ENCODE data around the gene SLC25A1. TPM values are rescaled to one million over a fixed set of nuclear protein-coding genes. Genes with fewer than 3 reads are reported as not detected.

SLC25A1 gene
- total RNA-seq, 1 experiment from 2014 or later: 201 TPM

GRCh38 chr22:19175602-19176174, 2.8 kb downstream of the SLC25A1 start (continued):
- no peak for TF ChIP-seq ZNF121 (CRISPR knock-in tag; IDR thresholded peaks at IDR 0.05)
- TF ChIP-seq GTF2I (CRISPR knock-in tag; conservative IDR thresholded peaks at IDR 0.05): no peak
- no peak for TF ChIP-seq PREB (CRISPR knock-in tag; IDR thresholded peaks at IDR 0.05; ENCODE audit: borderline replicate concordance)
- no peak for TF ChIP-seq GABPB1 (CRISPR knock-in tag; IDR thresholded peaks at IDR 0.05)
- peak; percentile 73; the same call in 1 of the 2 replicates for TF ChIP-seq IRF1 (CRISPR knock-in tag; IDR thresholded peaks at IDR 0.05)
- no peak for TF ChIP-seq FOXP1 (CRISPR knock-in tag; IDR thresholded peaks at IDR 0.05; ENCODE audit: borderline replicate concordance)
- peak; percentile 33; the same call in 1 of the 2 replicates for TF ChIP-seq USF1 (CRISPR knock-in tag; IDR thresholded peaks at IDR 0.05)
- TF ChIP-seq ERG (CRISPR knock-in tag; IDR thresholded peaks at IDR 0.05): no peak
- TF ChIP-seq NFE2L1 (CRISPR knock-in tag; IDR thresholded peaks at IDR 0.05): no peak
- TF ChIP-seq NR1H2 (CRISPR knock-in tag; IDR thresholded peaks at IDR 0.05): no peak
- TF ChIP-seq E2F5 (CRISPR knock-in tag; IDR thresholded peaks at IDR 0.05): no peak
- 0 out of 2 replicates have a peak, but pooled peaks have one; percentile 47 for TF ChIP-seq TCF7 (CRISPR knock-in tag; IDR thresholded peaks at IDR 0.05; ENCODE audit: low read depth)

- H3K4me1 Mint-ChIP-seq: peaks cover 53% of the 10 kb centered on the region
- H3K4me3 Mint-ChIP-seq: no peak overlapping the region
- ChIA-PET CTCF (interaction anchor here (0.5 to 2.5 kb wide), 2 partner anchors 30 to 163 kb away, joined by 3 to 9 read pairs; partner anchors contain the start of gene ESS2), POLR2A (no interaction called here)
- no peak for ATAC-seq
- no peak for DNase-seq (ENCODE audit: low spot score)
- peaks cover 8% of the 10 kb centered on the region for H3K27me3 Mint-ChIP-seq (ENCODE audit: low read depth)
- no peaks in the 10 kb centered on the region; the same call in 1 of the 2 replicates for H3K36me3 Mint-ChIP-seq
- H3K9me3 Mint-ChIP-seq: no peaks in the 10 kb centered on the region
- no peak overlapping the region for H3K27ac Mint-ChIP-seq
- TF ChIP-seq PREB (CRISPR knock-in tag; IDR thresholded peaks at IDR 0.05; ENCODE audit: borderline replicate concordance): no peak
- no peak for TF ChIP-seq IRF2 (CRISPR knock-in tag; IDR thresholded peaks at IDR 0.05; ENCODE audit: borderline replicate concordance, low read depth)
- TF ChIP-seq CDX4 (CRISPR knock-in tag; IDR thresholded peaks at IDR 0.05; ENCODE audit: borderline replicate concordance): no peak
- no peak for TF ChIP-seq CREM (CRISPR knock-in tag; IDR thresholded peaks at IDR 0.05)
- no peak for TF ChIP-seq MLX (CRISPR knock-in tag; IDR thresholded peaks at IDR 0.05)
- no peak for TF ChIP-seq SMAD3 (CRISPR knock-in tag; IDR thresholded peaks at IDR 0.05; ENCODE audit: borderline replicate concordance)
- no peak for TF ChIP-seq ZNF317 (CRISPR knock-in tag; IDR thresholded peaks at IDR 0.05; ENCODE audit: borderline replicate concordance, low read depth)
- TF ChIP-seq NFE2L1 (CRISPR knock-in tag; IDR thresholded peaks at IDR 0.05): no peak
- no peak for TF ChIP-seq RELA (CRISPR knock-in tag; IDR thresholded peaks at IDR 0.05; ENCODE audit: borderline replicate concordance)
- no peak for TF ChIP-seq ZSCAN18 (CRISPR knock-in tag; IDR thresholded peaks at IDR 0.05)
- no peak for TF ChIP-seq AFF4 (CRISPR knock-in tag; IDR thresholded peaks at IDR 0.05; ENCODE audit: borderline replicate concordance)
- no peak for TF ChIP-seq MYBL2 (CRISPR knock-in tag; IDR thresholded peaks at IDR 0.05)
These were observed 3.4 kb downstream of the SLC25A1 start for GRCh38 chr22:19175026-19175601.
